Liver (tissue), 9 donors: ENCODE data around the gene RGS14. TPM values are rescaled to one million over a fixed set of nuclear protein-coding genes. Genes with fewer than 3 reads are reported as not detected.

Experiments
- DNase-seq: peaks from one replicate; pipeline ENCODE4 v3.0.0-alpha.2; 2017; ENCODE audit warnings: low spot score
- H3K27ac ChIP-seq, 2 donors: one replicate each; pipeline ENCODE4 v1.7.0; 2013; ENCODE audit warnings: inconsistent platforms in 2 of 2, low read length in 2 of 2, control low read depth in 1 of 2, low read depth in 1 of 2, mild to moderate bottlenecking in 1 of 2
- H3K27me3 ChIP-seq, 4 donors: one replicate each; pipeline versions ENCODE4 v1.6.1 to v1.7.0; 2013; ENCODE audit warnings: low read length in 3 of 4, inconsistent platforms in 1 of 4, mild to moderate bottlenecking in 1 of 4, moderate library complexity in 1 of 4; ENCODE audit not compliant: control insufficient read depth in 4 of 4, insufficient read depth in 4 of 4
- H3K36me3 ChIP-seq, 4 donors: one replicate each; pipeline versions ENCODE4 v1.6.1 to v1.7.0; 2013; ENCODE audit warnings: low read length in 3 of 4, mild to moderate bottlenecking in 3 of 4, low read depth in 1 of 4, moderate library complexity in 1 of 4; ENCODE audit not compliant: control insufficient read depth in 4 of 4, insufficient read depth in 3 of 4
- H3K4me1 ChIP-seq, 4 donors: one replicate each; pipeline versions ENCODE4 v1.6.1 to v1.7.0; 2013; ENCODE audit warnings: low read length in 3 of 4, mild to moderate bottlenecking in 3 of 4, moderate library complexity in 1 of 4; ENCODE audit not compliant: control insufficient read depth in 4 of 4, insufficient read depth in 4 of 4
- H3K4me3 ChIP-seq, 3 donors: one replicate each; pipeline versions ENCODE4 v1.6.1 to v1.7.0; 2013; ENCODE audit warnings: low read length in 3 of 3, control low read depth in 1 of 3, low read depth in 1 of 3, mild to moderate bottlenecking in 1 of 3
- H3K9ac ChIP-seq, 2 donors: one replicate each; pipeline ENCODE4 v1.7.0; 2013; ENCODE audit warnings: low read length in 2 of 2, mild to moderate bottlenecking in 2 of 2, moderate library complexity in 2 of 2, control low read depth in 1 of 2, low read depth in 1 of 2
- H3K9me3 ChIP-seq, 4 donors: one replicate each; pipeline versions ENCODE4 v1.6.1 to v1.7.0; 2013; ENCODE audit warnings: low read length in 3 of 4; ENCODE audit not compliant: control insufficient read depth in 4 of 4
- ATF3 ChIP-seq: IDR thresholded peaks from 2 replicates; pipeline ENCODE4 v1.6.1; 2016; ENCODE audit warnings: antibody characterized with exemption
- FOXA1 ChIP-seq: IDR thresholded peaks from 2 replicates; pipeline ENCODE4 v1.6.1; 2016; ENCODE audit warnings: antibody characterized with exemption
- FOXA2 ChIP-seq: IDR thresholded peaks from 2 replicates; pipeline ENCODE4 v1.6.1; 2016; ENCODE audit warnings: antibody characterized with exemption
- GABPA ChIP-seq, 2 donors: IDR thresholded peaks in 1 of 2; conservative IDR thresholded peaks in 1 of 2; 2 replicates each; pipeline ENCODE4 v1.6.1; 2016; ENCODE audit warnings: antibody characterized with exemption in 2 of 2, mild to moderate bottlenecking in 1 of 2, moderate library complexity in 1 of 2
- HNF4A ChIP-seq, 2 donors: conservative IDR thresholded peaks; 2 replicates each; pipeline ENCODE4 v1.6.1; 2016; ENCODE audit warnings: antibody characterized with exemption in 2 of 2, mild to moderate bottlenecking in 2 of 2
- HNF4G ChIP-seq: IDR thresholded peaks from 2 replicates; pipeline ENCODE4 v1.6.1; 2016; ENCODE audit warnings: antibody characterized with exemption
- JUND ChIP-seq, 2 donors: IDR thresholded peaks; 2 replicates each; pipeline ENCODE4 v1.6.1; 2016; ENCODE audit warnings: antibody characterized with exemption in 2 of 2
- MAX ChIP-seq: IDR thresholded peaks from 2 replicates; pipeline ENCODE4 v1.6.1; 2016; ENCODE audit warnings: antibody characterized with exemption
- NR2F2 ChIP-seq: IDR thresholded peaks from 2 replicates; pipeline ENCODE4 v1.6.1; 2016; ENCODE audit warnings: antibody characterized with exemption
- RAD21 ChIP-seq, 2 donors: IDR thresholded peaks; 2 replicates each; pipeline ENCODE4 v1.6.1; 2016; ENCODE audit warnings: antibody characterized with exemption in 2 of 2, mild to moderate bottlenecking in 2 of 2
- REST ChIP-seq: IDR thresholded peaks from 2 replicates; pipeline ENCODE4 v1.6.1; 2016; ENCODE audit warnings: antibody characterized with exemption, mild to moderate bottlenecking
- RXRA ChIP-seq, 2 donors: IDR thresholded peaks; 2 replicates each; pipeline ENCODE4 v1.6.1; 2017 to 2018; ENCODE audit warnings: antibody characterized with exemption in 2 of 2, mild to moderate bottlenecking in 1 of 2
- SP1 ChIP-seq: IDR thresholded peaks from 2 replicates; pipeline ENCODE4 v1.6.1; 2018; ENCODE audit warnings: antibody characterized with exemption, mild to moderate bottlenecking
- TAF1 ChIP-seq: conservative IDR thresholded peaks from 2 replicates; pipeline ENCODE4 v1.6.1; 2016; ENCODE audit warnings: antibody characterized with exemption, mild to moderate bottlenecking
- YY1 ChIP-seq: IDR thresholded peaks from 2 replicates; pipeline ENCODE4 v1.6.1; 2016; ENCODE audit warnings: antibody characterized with exemption, mild to moderate bottlenecking
- ZBTB33 ChIP-seq: IDR thresholded peaks from 2 replicates; pipeline ENCODE4 v1.6.1; 2016; ENCODE audit warnings: antibody characterized with exemption
- WGBS: extraction: QIAGEN DNeasy Blood & Tissue Kit; methylation state at CpG from one replicate; pipeline ENCODE4 v1.1.7; 2013; 5-methylcytosine and 5-hydroxymethylcytosine counted together
- polyA plus RNA-seq, 2 donors: library from polyadenylated mRNA; stranded (reverse) in 1 of 2; unstranded in 1 of 2; fragments of 200-250 nt in 1 of 2; fragments of >200 nt in 1 of 2; fragmentation: Nextera tagmentation in 1 of 2; extraction: Ambion mirVana in 1 of 2; gene quantifications; one replicate each; pipeline versions ENCODE4 v1.2.1 to v1.2.3, GENCODE V29; 2013 to 2015
- total RNA-seq, 2 donors: library from RNA; depleted of rRNA; stranded (reverse); fragments of >200 nt; gene quantifications; one replicate each; pipeline ENCODE4 v1.2.3, GENCODE V29; 2014
- TF ChIP-seq, protein P1 (sequence below): fragments of 150-350 bp; IDR thresholded peaks from 2 replicates; pipeline ENCODE4 v1.5.1; 2017; ENCODE audit warnings: improper control_type of control experiment, low read depth, low read length; ENCODE audit not compliant: missing input control
- donor health status: healthy.
- donor health status: healthy.
- donor health status: healthy.
- donor health status: healthy.
- donor health status: healthy.

The RGS14 gene
- total and polyA plus RNA-seq, 4 donors: 10.2 to 53.8 (median 33.3) TPM

DNA sequence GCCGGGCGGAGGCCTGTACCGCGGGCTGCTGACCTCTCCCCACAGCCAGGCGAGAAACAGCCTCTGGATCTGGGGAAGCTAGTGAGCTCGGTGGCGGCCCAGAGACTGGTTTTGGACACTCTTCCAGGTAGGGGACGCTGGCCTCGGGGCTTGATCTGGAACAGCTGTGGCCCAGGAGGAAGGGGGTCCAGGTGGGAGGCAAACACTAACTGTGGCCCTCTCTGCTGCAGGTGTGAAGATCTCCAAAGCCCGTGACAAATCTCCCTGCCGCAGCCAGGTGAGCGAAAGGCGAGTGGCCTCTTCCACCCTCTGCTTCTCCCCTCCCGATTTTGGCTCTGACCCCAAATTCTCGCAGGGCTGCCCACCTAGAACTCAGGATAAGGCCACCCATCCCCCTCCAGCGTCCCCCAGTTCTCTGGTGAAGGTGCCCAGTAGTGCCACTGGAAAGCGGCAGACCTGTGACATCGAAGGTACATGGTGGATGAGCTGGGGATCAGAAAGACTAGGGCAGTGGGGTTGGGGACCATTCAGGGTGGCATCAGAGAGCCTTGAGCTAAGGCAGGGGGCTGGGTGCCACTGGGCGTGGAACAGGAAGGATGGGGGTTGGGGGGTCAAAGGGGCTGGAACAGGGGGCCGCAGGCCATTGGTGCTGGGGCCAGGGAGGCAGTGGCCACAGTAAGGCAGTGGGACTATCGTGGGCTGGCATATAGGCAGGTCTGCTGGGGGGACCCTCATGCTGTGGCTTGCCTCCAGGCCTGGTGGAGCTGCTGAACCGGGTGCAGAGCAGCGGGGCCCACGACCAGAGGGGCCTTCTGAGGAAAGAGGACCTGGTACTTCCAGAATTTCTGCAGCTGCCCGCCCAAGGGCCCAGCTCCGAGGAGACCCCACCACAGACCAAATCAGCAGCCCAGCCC is 13.7 kb downstream of the RGS14 start:
- 45% methylated on average over 26 of the region's 26 CpGs for WGBS
- no peaks in the 10 kb centered on the region for H3K36me3 ChIP-seq
- TF ChIP-seq RAD21 (IDR thresholded peaks at IDR 0.05): no peak
- no peak for TF ChIP-seq FOXA2
- no peak for TF ChIP-seq NR2F2
- no peak for TF ChIP-seq RXRA (IDR thresholded peaks at IDR 0.05)
- TF ChIP-seq GABPA (IDR thresholded peaks at IDR 0.05 in 1 of 2, conservative IDR thresholded peaks at IDR 0.05 in 1 of 2): no peak
- no peak for TF ChIP-seq HNF4A (conservative IDR thresholded peaks at IDR 0.05)
- TF ChIP-seq YY1: no peak
- no peak for TF ChIP-seq JUND (IDR thresholded peaks at IDR 0.05)
- no peak for TF ChIP-seq ZBTB33
- no peak for TF ChIP-seq TAF1
- no peak for TF ChIP-seq REST
- TF ChIP-seq MAX: no peak
- TF ChIP-seq ATF3: no peak
- no peak for DNase-seq
- H3K4me1 ChIP-seq: peaks cover 31 to 77% (median 60%) of the 10 kb centered on the region in 4 donors
- no peaks in the 10 kb centered on the region for H3K9me3 ChIP-seq
- peak overlapping the region; percentile 69 to 76 for H3K27ac ChIP-seq
- peak overlapping the region; percentile 23 to 77 for H3K9ac ChIP-seq
- no peaks in the 10 kb centered on the region for H3K27me3 ChIP-seq
- peak overlapping the region; percentile 51 to 82 (median 59) for H3K4me3 ChIP-seq

GRCh38 chr5:177372034-177372896 is 14.5 kb downstream of the RGS14 start:
- Histone ChIP-seq H3K27ac (peak overlapping the region; percentile 74 to 76), H3K27me3 (no peaks in the 10 kb centered on the region), H3K9me3 (no peaks in the 10 kb centered on the region), H3K36me3 (no peaks in the 10 kb centered on the region), H3K4me3 (peak overlapping the region in 2 of 3 donors; percentile 6 to 51), H3K9ac (peak overlapping the region in 1 of 2 donors; percentile 14), H3K4me1 (peaks cover 35 to 81% (median 62%) of the 10 kb centered on the region in 4 donors)
- no peak for DNase-seq
- 64% methylated on average over 12 of the region's 12 CpGs for WGBS
- TF ChIP-seq YY1 (no peak), HNF4G (no peak), SP1 (no peak), NR2F2 (no peak), ATF3 (no peak), REST (no peak), RAD21 (IDR thresholded peaks at IDR 0.05) (no peak), FOXA1 (no peak), RXRA (IDR thresholded peaks at IDR 0.05) (no peak), HNF4A (conservative IDR thresholded peaks at IDR 0.05) (no peak)
- TF ChIP-seq, protein P1, sequence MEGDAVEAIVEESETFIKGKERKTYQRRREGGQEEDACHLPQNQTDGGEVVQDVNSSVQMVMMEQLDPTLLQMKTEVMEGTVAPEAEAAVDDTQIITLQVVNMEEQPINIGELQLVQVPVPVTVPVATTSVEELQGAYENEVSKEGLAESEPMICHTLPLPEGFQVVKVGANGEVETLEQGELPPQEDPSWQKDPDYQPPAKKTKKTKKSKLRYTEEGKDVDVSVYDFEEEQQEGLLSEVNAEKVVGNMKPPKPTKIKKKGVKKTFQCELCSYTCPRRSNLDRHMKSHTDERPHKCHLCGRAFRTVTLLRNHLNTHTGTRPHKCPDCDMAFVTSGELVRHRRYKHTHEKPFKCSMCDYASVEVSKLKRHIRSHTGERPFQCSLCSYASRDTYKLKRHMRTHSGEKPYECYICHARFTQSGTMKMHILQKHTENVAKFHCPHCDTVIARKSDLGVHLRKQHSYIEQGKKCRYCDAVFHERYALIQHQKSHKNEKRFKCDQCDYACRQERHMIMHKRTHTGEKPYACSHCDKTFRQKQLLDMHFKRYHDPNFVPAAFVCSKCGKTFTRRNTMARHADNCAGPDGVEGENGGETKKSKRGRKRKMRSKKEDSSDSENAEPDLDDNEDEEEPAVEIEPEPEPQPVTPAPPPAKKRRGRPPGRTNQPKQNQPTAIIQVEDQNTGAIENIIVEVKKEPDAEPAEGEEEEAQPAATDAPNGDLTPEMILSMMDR: no peak
